Measurements from ENCODE around the gene RGS7. TPM values are rescaled to one million over a fixed set of nuclear protein-coding genes. Genes with fewer than 3 reads are reported as not detected.

RGS7 gene
- total RNA-seq, 1 experiment from 2014 or later = 0.10 TPM

DNA sequence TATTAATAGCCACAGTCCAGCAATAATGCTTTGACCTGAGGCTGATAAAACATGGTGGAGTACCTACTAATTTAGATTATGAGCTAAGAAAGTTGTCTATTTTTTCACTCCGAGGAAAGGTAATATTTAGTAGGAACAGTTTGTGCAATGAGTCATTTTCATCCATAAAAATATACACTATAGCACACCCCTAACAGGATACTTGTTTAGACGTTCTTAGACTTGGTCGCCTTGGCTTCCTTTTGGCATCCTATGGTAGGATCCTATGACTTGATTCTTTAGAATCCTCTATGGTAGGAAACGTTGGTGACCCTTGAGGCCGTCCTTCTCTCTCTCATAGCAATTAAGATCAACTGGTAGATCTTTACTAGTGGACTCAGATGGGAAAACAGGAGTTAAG, 81.8 kb downstream of the RGS7 start:
- ATAC-seq (no peak), DNase-seq (ENCODE audit: low read depth, low spot score) (no peak)
- no peak overlapping the region for H3K4me3 ChIP-seq (ENCODE audit: low read depth in 2 of 2, low read length in 2 of 2)
- no peaks in the 10 kb centered on the region for H3K36me3 ChIP-seq (ENCODE audit: control insufficient read depth, insufficient read depth, low read length)
- no peaks in the 10 kb centered on the region for H3K4me1 ChIP-seq (ENCODE audit: control insufficient read depth, insufficient read depth, low read length)
- CTCF ChIA-PET = no interaction called here
- in situ Hi-C loops (cut with HindIII; ENCODE audit: low pct_unique_long_range_greater_than_20kb, low sequenced_read_pairs) = no loop called here
- intact Hi-C loops (cut with micrococcal nuclease; ENCODE audit: unreplicated experiment) = no loop called here
- POLR2A ChIA-PET = no interaction called here
- peaks cover 5% of the 10 kb centered on the region; the same call in 1 of the 2 replicates for H3K9me3 ChIP-seq (ENCODE audit: control insufficient read depth, insufficient read depth, low read depth, low read length)
- no TSS peak for BruUV-seq (replicated peaks)
- H3K27ac ChIP-seq (ENCODE audit: low read length) = no peak overlapping the region
- TF ChIP-seq SIN3A (IDR thresholded peaks at IDR 0.05; ENCODE audit: borderline replicate concordance, insufficient read depth, low read depth, low read length) = no peak
- no peak for TF ChIP-seq POLR2AphosphoS5 (IDR thresholded peaks at IDR 0.05; ENCODE audit: low read depth, low read length)
- TF ChIP-seq TCF7L2 (IDR thresholded peaks at IDR 0.05; ENCODE audit: low read depth, low read length) = no peak
- TF ChIP-seq, protein P1, sequence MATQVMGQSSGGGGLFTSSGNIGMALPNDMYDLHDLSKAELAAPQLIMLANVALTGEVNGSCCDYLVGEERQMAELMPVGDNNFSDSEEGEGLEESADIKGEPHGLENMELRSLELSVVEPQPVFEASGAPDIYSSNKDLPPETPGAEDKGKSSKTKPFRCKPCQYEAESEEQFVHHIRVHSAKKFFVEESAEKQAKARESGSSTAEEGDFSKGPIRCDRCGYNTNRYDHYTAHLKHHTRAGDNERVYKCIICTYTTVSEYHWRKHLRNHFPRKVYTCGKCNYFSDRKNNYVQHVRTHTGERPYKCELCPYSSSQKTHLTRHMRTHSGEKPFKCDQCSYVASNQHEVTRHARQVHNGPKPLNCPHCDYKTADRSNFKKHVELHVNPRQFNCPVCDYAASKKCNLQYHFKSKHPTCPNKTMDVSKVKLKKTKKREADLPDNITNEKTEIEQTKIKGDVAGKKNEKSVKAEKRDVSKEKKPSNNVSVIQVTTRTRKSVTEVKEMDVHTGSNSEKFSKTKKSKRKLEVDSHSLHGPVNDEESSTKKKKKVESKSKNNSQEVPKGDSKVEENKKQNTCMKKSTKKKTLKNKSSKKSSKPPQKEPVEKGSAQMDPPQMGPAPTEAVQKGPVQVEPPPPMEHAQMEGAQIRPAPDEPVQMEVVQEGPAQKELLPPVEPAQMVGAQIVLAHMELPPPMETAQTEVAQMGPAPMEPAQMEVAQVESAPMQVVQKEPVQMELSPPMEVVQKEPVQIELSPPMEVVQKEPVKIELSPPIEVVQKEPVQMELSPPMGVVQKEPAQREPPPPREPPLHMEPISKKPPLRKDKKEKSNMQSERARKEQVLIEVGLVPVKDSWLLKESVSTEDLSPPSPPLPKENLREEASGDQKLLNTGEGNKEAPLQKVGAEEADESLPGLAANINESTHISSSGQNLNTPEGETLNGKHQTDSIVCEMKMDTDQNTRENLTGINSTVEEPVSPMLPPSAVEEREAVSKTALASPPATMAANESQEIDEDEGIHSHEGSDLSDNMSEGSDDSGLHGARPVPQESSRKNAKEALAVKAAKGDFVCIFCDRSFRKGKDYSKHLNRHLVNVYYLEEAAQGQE (IDR thresholded peaks at IDR 0.05; ENCODE audit: insufficient read depth in 1 of 2, low read depth in 2 of 2, low read length in 1 of 2) = no peak
- TF ChIP-seq, protein P2, sequence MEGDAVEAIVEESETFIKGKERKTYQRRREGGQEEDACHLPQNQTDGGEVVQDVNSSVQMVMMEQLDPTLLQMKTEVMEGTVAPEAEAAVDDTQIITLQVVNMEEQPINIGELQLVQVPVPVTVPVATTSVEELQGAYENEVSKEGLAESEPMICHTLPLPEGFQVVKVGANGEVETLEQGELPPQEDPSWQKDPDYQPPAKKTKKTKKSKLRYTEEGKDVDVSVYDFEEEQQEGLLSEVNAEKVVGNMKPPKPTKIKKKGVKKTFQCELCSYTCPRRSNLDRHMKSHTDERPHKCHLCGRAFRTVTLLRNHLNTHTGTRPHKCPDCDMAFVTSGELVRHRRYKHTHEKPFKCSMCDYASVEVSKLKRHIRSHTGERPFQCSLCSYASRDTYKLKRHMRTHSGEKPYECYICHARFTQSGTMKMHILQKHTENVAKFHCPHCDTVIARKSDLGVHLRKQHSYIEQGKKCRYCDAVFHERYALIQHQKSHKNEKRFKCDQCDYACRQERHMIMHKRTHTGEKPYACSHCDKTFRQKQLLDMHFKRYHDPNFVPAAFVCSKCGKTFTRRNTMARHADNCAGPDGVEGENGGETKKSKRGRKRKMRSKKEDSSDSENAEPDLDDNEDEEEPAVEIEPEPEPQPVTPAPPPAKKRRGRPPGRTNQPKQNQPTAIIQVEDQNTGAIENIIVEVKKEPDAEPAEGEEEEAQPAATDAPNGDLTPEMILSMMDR (IDR thresholded peaks at IDR 0.05) = no peak
- no peaks in the 10 kb centered on the region for H3K27me3 ChIP-seq (ENCODE audit: control insufficient read depth, insufficient read depth, low read length)

DNA sequence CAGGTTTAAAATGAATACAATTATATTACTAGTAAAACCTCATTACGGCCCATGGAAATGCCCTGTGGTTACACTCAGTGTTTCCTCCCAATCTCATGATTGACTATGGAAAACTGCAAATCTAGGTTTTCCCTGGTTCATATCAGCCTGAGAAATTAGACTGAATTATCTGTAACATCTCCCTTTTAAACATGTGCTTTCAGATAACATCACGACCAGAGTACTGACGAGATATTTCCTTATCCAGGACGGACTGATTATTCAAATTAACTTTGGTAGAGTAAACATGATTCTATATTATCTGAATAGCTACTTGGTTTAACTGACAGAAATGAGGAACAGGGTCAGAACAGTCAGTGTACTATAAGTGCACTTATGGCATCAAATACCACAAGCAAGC, 82.3 kb downstream of the RGS7 start:
- no TSS peak for BruUV-seq (replicated peaks)

More for the DNA sequence above, 82.3 kb downstream of the RGS7 start:
- H3K36me3 ChIP-seq (ENCODE audit: control insufficient read depth, insufficient read depth, low read length) = no peaks in the 10 kb centered on the region
- TF ChIP-seq, protein P2 (IDR thresholded peaks at IDR 0.05) = no peak
- TF ChIP-seq POLR2AphosphoS5 (IDR thresholded peaks at IDR 0.05; ENCODE audit: low read depth, low read length) = no peak
- TF ChIP-seq, protein P1 (IDR thresholded peaks at IDR 0.05; ENCODE audit: insufficient read depth in 1 of 2, low read depth in 2 of 2, low read length in 1 of 2) = no peak
- no peak for TF ChIP-seq SIN3A (IDR thresholded peaks at IDR 0.05; ENCODE audit: borderline replicate concordance, insufficient read depth, low read depth, low read length)
- no peak for TF ChIP-seq TCF7L2 (IDR thresholded peaks at IDR 0.05; ENCODE audit: low read depth, low read length)
- H3K4me1 ChIP-seq (ENCODE audit: control insufficient read depth, insufficient read depth, low read length) = no peaks in the 10 kb centered on the region
- H3K27me3 ChIP-seq (ENCODE audit: control insufficient read depth, insufficient read depth, low read length) = no peaks in the 10 kb centered on the region
- peaks cover 5% of the 10 kb centered on the region; the same call in 1 of the 2 replicates for H3K9me3 ChIP-seq (ENCODE audit: control insufficient read depth, insufficient read depth, low read depth, low read length)
- in situ Hi-C loops (cut with HindIII; ENCODE audit: low pct_unique_long_range_greater_than_20kb, low sequenced_read_pairs) = no loop called here
- CTCF ChIA-PET = no interaction called here
- DNase-seq (ENCODE audit: low read depth, low spot score) (no peak), ATAC-seq (no peak)
- no peak overlapping the region for H3K4me3 ChIP-seq (ENCODE audit: low read depth in 2 of 2, low read length in 2 of 2)
- intact Hi-C loops (cut with micrococcal nuclease; ENCODE audit: unreplicated experiment) = no loop called here
- POLR2A ChIA-PET = no interaction called here
- no peak overlapping the region for H3K27ac ChIP-seq (ENCODE audit: low read length)
